WERI-Rb-1 (cell line): ENCODE results near the gene DGKQ.
A peak's percentile ranks its signal among the peaks of the same experiment; 100 is the strongest.
"Not testable (repeated sequence)": the region's sequence is repeated elsewhere in the genome, so short reads cannot be mapped to it uniquely, and the experiment has no call there.

ENCODE experiments used
- DNase-seq: peaks from one replicate; pipeline ENCODE4 v3.0.0-alpha.2; 2020
- H3K27ac ChIP-seq: fragments of 250-450 bp; sonication (Bioruptor Pico); 2 replicates; pipeline ENCODE4 v1.5.1; 2020; ENCODE audit warnings: mild to moderate bottlenecking, moderate library complexity
- H3K27me3 ChIP-seq: fragments of 250-450 bp; sonication (Bioruptor Pico); 2 replicates; pipeline ENCODE4 v1.5.1; 2021; ENCODE audit warnings: mild to moderate bottlenecking, low read depth, moderate library complexity; ENCODE audit not compliant: insufficient read depth, severe bottlenecking
- H3K36me3 ChIP-seq: fragments of 250-450 bp; sonication (Bioruptor Pico); 2 replicates; pipeline ENCODE4 v1.5.1; 2020; ENCODE audit warnings: mild to moderate bottlenecking, moderate library complexity
- H3K4me3 ChIP-seq: 2 replicates; pipeline ENCODE4 v1.5.1; 2011; ENCODE audit warnings: low read depth, mild to moderate bottlenecking, control low read depth, low read length
- H3K9me3 ChIP-seq: fragments of 250-450 bp; sonication (Bioruptor Pico); 2 replicates; pipeline ENCODE4 v1.5.1; 2021; ENCODE audit warnings: mild to moderate bottlenecking, moderate library complexity; ENCODE audit not compliant: severe bottlenecking
- CTCF ChIP-seq: IDR thresholded peaks from 2 replicates; pipeline ENCODE4 v1.5.1; 2011; ENCODE audit warnings: low read depth, mild to moderate bottlenecking, control low read depth, inconsistent platforms, low read length

The DGKQ gene

GRCh38 chr4:931960-932712, 41.2 kb downstream of the DGKQ start, which contains the start of the genes GAK and TMEM175:
Gene GAK (minus strand): TSS chr4:932316. CDS start chr4:932187, 129 bp downstream.
Gene TMEM175 (plus strand): TSS chr4:932460. CDS start chr4:947740, 15,280 bp downstream.
- peak; percentile 96 for DNase-seq
- no peak for TF ChIP-seq CTCF
- Histone ChIP-seq H3K4me3 (peak within 1 kb of the TSS; percentile 82), H3K27ac (peak within 1 kb of the TSS; percentile 87), H3K27me3 (no peaks in the 10 kb centered on the region), H3K36me3 (peaks cover 4% of the 10 kb centered on the region; the same call in 1 of the 2 replicates), H3K9me3 (no peaks in the 10 kb centered on the region)

- DNase-seq = no peak
- Histone ChIP-seq H3K36me3 (peaks cover 4% of the 10 kb centered on the region; the same call in 1 of the 2 replicates), H3K27ac (peak overlapping the region; percentile 80), H3K27me3 (no peaks in the 10 kb centered on the region), H3K4me3 (peak overlapping the region; percentile 82), H3K9me3 (no peaks in the 10 kb centered on the region)
- TF ChIP-seq CTCF = no peak
Measured at GRCh38 chr4:931194-931959, 42.0 kb downstream of the DGKQ start.

- DNase-seq = no peak
- TF ChIP-seq CTCF = no peak
- peaks cover 4% of the 10 kb centered on the region; the same call in 1 of the 2 replicates for H3K36me3 ChIP-seq
- H3K4me3 ChIP-seq = peak overlapping the region; percentile 82
- H3K27ac ChIP-seq = no peak overlapping the region; the same call in 1 of the 2 replicates
- H3K27me3 ChIP-seq = no peaks in the 10 kb centered on the region
- no peaks in the 10 kb centered on the region for H3K9me3 ChIP-seq
Measured at GRCh38 chr4:930827-931193, 42.6 kb downstream of the DGKQ start.

- H3K27ac ChIP-seq = no peak overlapping the region
- no peaks in the 10 kb centered on the region for H3K9me3 ChIP-seq
- no peak overlapping the region for H3K4me3 ChIP-seq
- DNase-seq = no peak
- no peak for TF ChIP-seq CTCF
- H3K27me3 ChIP-seq = no peaks in the 10 kb centered on the region
- peaks cover 4% of the 10 kb centered on the region; the same call in 1 of the 2 replicates for H3K36me3 ChIP-seq
Measured at GRCh38 chr4:930028-930551, 43.3 kb downstream of the DGKQ start.

GRCh38 chr4:929096-929765, 44.1 kb downstream of the DGKQ start:
- Histone ChIP-seq H3K4me3 (no peak overlapping the region), H3K36me3 (peaks cover 4% of the 10 kb centered on the region; the same call in 1 of the 2 replicates), H3K27me3 (no peaks in the 10 kb centered on the region), H3K27ac (no peak overlapping the region), H3K9me3 (no peaks in the 10 kb centered on the region)
- no peak for DNase-seq
- no peak for TF ChIP-seq CTCF

- DNase-seq, H3K4me3 ChIP-seq, H3K9me3 ChIP-seq, H3K27ac ChIP-seq, H3K27me3 ChIP-seq, H3K36me3 ChIP-seq: not testable (repeated sequence)
Measured at GRCh38 chr4:927566-927965, 45.8 kb downstream of the DGKQ start.
